SK-N-SH (cell line): ENCODE results near the gene SLC5A2. TPM values are rescaled to one million over a fixed set of nuclear protein-coding genes. Genes with fewer than 3 reads are reported as not detected.

Source experiments
- CTCF ChIA-PET: fragments of 300-600, 350-600 bp; formaldehyde crosslinking; extraction: SDS; loops from one replicate; lab custom pipeline; 2021; lab: Yijun Ruan, JAX
- POLR2A ChIA-PET: fragments of 350-600 bp; sonication (Branson Sonifier 250); formaldehyde crosslinking; extraction: SDS; loops from one replicate; lab custom pipeline; 2020; ENCODE audit warnings: antibody characterized with exemption, inconsistent platforms; lab: Yijun Ruan, JAX
- DNase-seq: peaks from one replicate; pipeline ENCODE4 v3.0.0; 2012
- H2AFZ ChIP-seq: fragments of 200-600 bp; sonication (generic); 2 replicates; pipeline ENCODE4 v1.8.1; 2016; ENCODE audit warnings: antibody characterized with exemption, mild to moderate bottlenecking, low read depth
- H3F3A ChIP-seq: fragments of 200-600 bp; sonication (generic); replicated peaks from 2 replicates; pipeline ENCODE3; 2016; ENCODE audit warnings: antibody characterized with exemption, mild to moderate bottlenecking; ENCODE audit not compliant: insufficient read depth
- H3K27ac ChIP-seq, 2 experiments: fragments of 200-500 bp in 1 of 2; fragments of 200-600 bp in 1 of 2; sonication (Bioruptor generic) in 1 of 2; sonication (generic), shearing (Covaris generic) in 1 of 2; 2 replicates each; pipeline versions ENCODE4 v1.5.1 to v1.6.1; 2014 to 2016; ENCODE audit warnings: low read depth in 2 of 2, inconsistent platforms in 1 of 2, low read length in 1 of 2, mild to moderate bottlenecking in 1 of 2, mixed read lengths in 1 of 2
- H3K27me3 ChIP-seq: fragments of 200-600 bp; sonication (generic), shearing (Covaris generic); 2 replicates; pipeline ENCODE4 v1.6.1; 2016; ENCODE audit warnings: mixed run types; ENCODE audit not compliant: insufficient read depth
- H3K36me3 ChIP-seq, 2 experiments: fragments of 200-500 bp in 1 of 2; fragments of 200-600 bp in 1 of 2; sonication (Bioruptor generic) in 1 of 2; sonication (generic) in 1 of 2; replicated peaks in 1 of 2; 2 replicates each; pipeline versions ENCODE3 to v1.5.1; 2014 to 2016; ENCODE audit warnings: low read length in 1 of 2, mild to moderate bottlenecking in 1 of 2; ENCODE audit not compliant: insufficient read depth in 2 of 2, control insufficient read depth in 1 of 2
- H3K4me1 ChIP-seq, 2 experiments: fragments of 200-500 bp in 1 of 2; fragments of 200-600 bp in 1 of 2; sonication (Bioruptor generic) in 1 of 2; sonication (generic), shearing (Covaris generic) in 1 of 2; 2 replicates each; pipeline versions ENCODE4 v1.5.1 to v1.6.1; 2014 to 2016; ENCODE audit warnings: low read depth in 1 of 2, low read length in 1 of 2, mixed run types in 1 of 2; ENCODE audit not compliant: insufficient read depth in 2 of 2, control insufficient read depth in 1 of 2
- H3K4me2 ChIP-seq: fragments of 200-600 bp; sonication (generic), shearing (Covaris generic); 2 replicates; pipeline ENCODE4 v1.6.1; 2017; ENCODE audit warnings: mixed run types
- H3K4me3 ChIP-seq, 2 experiments: fragments of 200-500 bp in 1 of 2; fragments of 200-600 bp in 1 of 2; sonication (Bioruptor generic) in 1 of 2; sonication (generic), shearing (Covaris generic) in 1 of 2; 2 replicates each; pipeline versions ENCODE4 v1.5.1 to v1.8.1; 2014 to 2016; ENCODE audit warnings: low read depth in 2 of 2, inconsistent platforms in 1 of 2, low read length in 1 of 2, mild to moderate bottlenecking in 1 of 2, mixed read lengths in 1 of 2, moderate library complexity in 1 of 2
- H3K79me2 ChIP-seq: fragments of 200-600 bp; sonication (generic); 2 replicates; pipeline ENCODE4 v1.8.1; 2017; ENCODE audit warnings: mild to moderate bottlenecking; ENCODE audit not compliant: insufficient read depth
- H3K9ac ChIP-seq: fragments of 200-600 bp; sonication (generic); 2 replicates; pipeline ENCODE4 v1.6.1; 2017; ENCODE audit warnings: mixed run types
- H3K9me2 ChIP-seq: fragments of 200-600 bp; sonication (generic); 2 replicates; pipeline ENCODE4 v1.6.1; 2017; ENCODE audit warnings: mixed run types
- H3K9me3 ChIP-seq: fragments of 200-600 bp; sonication (generic); 2 replicates; pipeline ENCODE4 v1.6.1; 2017; ENCODE audit warnings: mixed run types, mild to moderate bottlenecking, moderate library complexity
- H4K20me1 ChIP-seq: fragments of 200-600 bp; sonication (generic); 2 replicates; pipeline ENCODE4 v1.6.1; 2017; ENCODE audit warnings: mild to moderate bottlenecking, mixed run types; ENCODE audit not compliant: insufficient read depth
- NFIC ChIP-seq: IDR thresholded peaks from 2 replicates; pipeline ENCODE4 v1.4.0; 2012; ENCODE audit warnings: borderline replicate concordance
- RAD21 ChIP-seq: IDR thresholded peaks from 2 replicates; pipeline ENCODE4 v1.6.1; 2012; ENCODE audit warnings: mild to moderate bottlenecking, low read length
- RXRA ChIP-seq: IDR thresholded peaks from 2 replicates; pipeline ENCODE4 v1.4.0; 2012; ENCODE audit warnings: low read depth, mild to moderate bottlenecking, borderline replicate concordance
- SIN3A ChIP-seq: IDR thresholded peaks from 2 replicates; pipeline ENCODE4 v1.6.1; 2012; ENCODE audit warnings: low read depth, mild to moderate bottlenecking, low read length, moderate library complexity, borderline replicate concordance
- WGBS: methylation state at CpG from one replicate; pipeline ENCODE4 v1.1.6; 2017; ENCODE audit warnings: low lambda C conversion rate; 5-methylcytosine and 5-hydroxymethylcytosine counted together
- polyA plus RNA-seq, 3 experiments: library from polyadenylated mRNA; depleted of rRNA; stranded (reverse); fragments of >200 nt; gene quantifications; 2 replicates each; pipeline ENCODE4 v1.2.3, GENCODE V29; 2012
- TF ChIP-seq, protein P1 (sequence below): IDR thresholded peaks from 2 replicates; pipeline ENCODE4 v1.4.0; 2012; ENCODE audit warnings: low read depth

The SLC5A2 gene
- polyA plus RNA-seq, 1 of the 3 experiments (the other 2 are of a cell fraction), result 0.31 TPM

DNA sequence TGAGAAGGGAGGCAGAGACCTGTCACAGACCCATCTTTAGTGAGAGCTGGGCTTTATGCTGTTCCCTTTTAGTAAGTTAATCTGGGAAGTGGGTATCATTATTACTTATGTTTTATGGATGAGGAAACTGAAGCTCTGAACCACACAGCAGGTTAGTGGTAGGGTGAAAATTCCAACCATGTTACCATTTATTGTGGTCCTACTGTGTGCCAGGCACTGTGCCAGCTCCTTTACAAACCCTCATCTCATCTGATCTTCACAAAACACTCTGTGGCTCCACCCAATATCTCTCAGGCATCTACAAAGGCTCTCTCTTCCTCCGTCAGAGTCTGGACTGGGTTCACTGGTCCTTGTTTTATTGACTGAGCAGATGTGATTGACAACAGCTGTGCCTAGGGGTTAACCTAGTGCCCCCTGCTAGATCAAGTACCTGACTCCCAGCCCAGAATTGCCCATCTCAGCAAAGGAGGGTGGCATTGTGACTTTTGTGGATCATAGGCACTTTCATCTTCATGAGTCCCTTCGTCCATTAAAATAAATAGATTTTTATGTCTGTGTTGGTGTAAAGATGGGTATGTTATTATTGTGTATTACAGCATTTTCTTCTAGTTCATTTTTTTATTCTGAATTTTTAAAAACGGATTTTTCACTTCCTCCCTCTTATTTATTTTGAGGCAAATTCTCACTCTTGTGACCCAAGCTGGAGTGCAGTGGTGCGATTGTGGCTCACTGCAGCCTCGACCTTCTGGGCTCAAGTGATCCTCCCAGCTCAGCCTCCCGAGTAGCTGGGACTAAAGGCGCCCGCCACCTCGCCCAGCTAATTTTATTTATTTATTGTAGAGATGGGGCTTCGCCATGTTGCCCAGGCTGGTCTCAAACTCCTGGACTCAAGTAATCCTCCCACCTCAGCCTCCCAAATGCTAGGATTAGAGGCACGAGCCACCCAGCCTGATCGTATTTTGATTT, 7.9 kb upstream of the SLC5A2 start:
- Histone ChIP-seq H3F3A (peaks cover 30% of the 10 kb centered on the region), H3K27me3 (no peaks in the 10 kb centered on the region), H3K4me3 (no peak overlapping the region)
- TF ChIP-seq, protein P1, sequence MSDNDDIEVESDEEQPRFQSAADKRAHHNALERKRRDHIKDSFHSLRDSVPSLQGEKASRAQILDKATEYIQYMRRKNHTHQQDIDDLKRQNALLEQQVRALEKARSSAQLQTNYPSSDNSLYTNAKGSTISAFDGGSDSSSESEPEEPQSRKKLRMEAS, result no peak
- TF ChIP-seq RAD21, result no peak
- no peak for TF ChIP-seq RXRA
- TF ChIP-seq, all 33 proteins: peak for 0
- H3K9ac ChIP-seq, result no peak overlapping the region
- no peak overlapping the region for H2AFZ ChIP-seq
- no peaks in the 10 kb centered on the region for H3K9me3 ChIP-seq
- peaks cover 29% of the 10 kb centered on the region for H4K20me1 ChIP-seq
- no peak for DNase-seq
- H3K9me2 ChIP-seq, result no peaks in the 10 kb centered on the region
- H3K36me3 ChIP-seq, result peaks cover 27 to 35% of the 10 kb centered on the region in 2 experiments
- H3K79me2 ChIP-seq, result peaks cover 45% of the 10 kb centered on the region
- ChIA-PET POLR2A (no interaction called here), CTCF (interaction anchor here (0.8 to 2.5 kb wide), 3 partner anchors 15 to 358 kb away, joined by 3 to 14 read pairs (median 4); no protein-coding TSS in a partner anchor)
- WGBS, result 92% methylated on average over 12 of the region's 12 CpGs
- H3K4me1 ChIP-seq, result peaks cover 0 to 12% of the 10 kb centered on the region in 2 experiments; a peak in 1 of 4 replicates
- no peak overlapping the region for H3K27ac ChIP-seq
- no peak overlapping the region for H3K4me2 ChIP-seq

DNA sequence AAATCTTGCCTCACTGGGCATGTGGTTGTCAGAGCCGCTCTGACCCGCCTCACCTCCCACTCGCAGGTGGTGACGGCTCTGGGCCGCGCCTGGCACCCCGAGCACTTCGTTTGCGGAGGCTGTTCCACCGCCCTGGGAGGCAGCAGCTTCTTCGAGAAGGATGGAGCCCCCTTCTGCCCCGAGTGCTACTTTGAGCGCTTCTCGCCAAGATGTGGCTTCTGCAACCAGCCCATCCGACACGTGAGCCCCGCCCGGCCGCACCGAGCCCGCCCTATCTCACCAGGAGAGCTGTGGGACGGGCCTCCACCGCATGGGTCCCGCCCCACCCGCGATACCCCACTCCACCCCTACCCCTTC, 7.0 kb upstream of the SLC5A2 start:
- H3K9me2 ChIP-seq, result no peaks in the 10 kb centered on the region
- DNase-seq, result no peak
- H2AFZ ChIP-seq, result no peak overlapping the region
- H4K20me1 ChIP-seq, result peaks cover 29% of the 10 kb centered on the region
- peaks cover 37% of the 10 kb centered on the region for H3K79me2 ChIP-seq
- H3K9ac ChIP-seq, result no peak overlapping the region
- WGBS, result 97% methylated on average over 26 of the region's 26 CpGs
- TF ChIP-seq RXRA, result no peak
- TF ChIP-seq SIN3A, result no peak
- TF ChIP-seq, protein P1, result no peak
- TF ChIP-seq RAD21, result no peak
- CTCF ChIA-PET, result interaction anchor here (0.8 to 2.5 kb wide), 2 partner anchors 16 to 359 kb away, joined by 3 to 14 read pairs; no protein-coding TSS in a partner anchor
- peaks cover 0 to 12% of the 10 kb centered on the region in 2 experiments; a peak in 1 of 4 replicates for H3K4me1 ChIP-seq
- H3K27me3 ChIP-seq, result no peaks in the 10 kb centered on the region
- no peaks in the 10 kb centered on the region for H3K9me3 ChIP-seq
- peaks cover 27 to 35% of the 10 kb centered on the region in 2 experiments for H3K36me3 ChIP-seq
- POLR2A ChIA-PET, result no interaction called here
- no peak overlapping the region for H3K27ac ChIP-seq
- H3F3A ChIP-seq, result peaks cover 34% of the 10 kb centered on the region
- H3K4me2 ChIP-seq, result no peak overlapping the region
- no peak overlapping the region for H3K4me3 ChIP-seq

DNA sequence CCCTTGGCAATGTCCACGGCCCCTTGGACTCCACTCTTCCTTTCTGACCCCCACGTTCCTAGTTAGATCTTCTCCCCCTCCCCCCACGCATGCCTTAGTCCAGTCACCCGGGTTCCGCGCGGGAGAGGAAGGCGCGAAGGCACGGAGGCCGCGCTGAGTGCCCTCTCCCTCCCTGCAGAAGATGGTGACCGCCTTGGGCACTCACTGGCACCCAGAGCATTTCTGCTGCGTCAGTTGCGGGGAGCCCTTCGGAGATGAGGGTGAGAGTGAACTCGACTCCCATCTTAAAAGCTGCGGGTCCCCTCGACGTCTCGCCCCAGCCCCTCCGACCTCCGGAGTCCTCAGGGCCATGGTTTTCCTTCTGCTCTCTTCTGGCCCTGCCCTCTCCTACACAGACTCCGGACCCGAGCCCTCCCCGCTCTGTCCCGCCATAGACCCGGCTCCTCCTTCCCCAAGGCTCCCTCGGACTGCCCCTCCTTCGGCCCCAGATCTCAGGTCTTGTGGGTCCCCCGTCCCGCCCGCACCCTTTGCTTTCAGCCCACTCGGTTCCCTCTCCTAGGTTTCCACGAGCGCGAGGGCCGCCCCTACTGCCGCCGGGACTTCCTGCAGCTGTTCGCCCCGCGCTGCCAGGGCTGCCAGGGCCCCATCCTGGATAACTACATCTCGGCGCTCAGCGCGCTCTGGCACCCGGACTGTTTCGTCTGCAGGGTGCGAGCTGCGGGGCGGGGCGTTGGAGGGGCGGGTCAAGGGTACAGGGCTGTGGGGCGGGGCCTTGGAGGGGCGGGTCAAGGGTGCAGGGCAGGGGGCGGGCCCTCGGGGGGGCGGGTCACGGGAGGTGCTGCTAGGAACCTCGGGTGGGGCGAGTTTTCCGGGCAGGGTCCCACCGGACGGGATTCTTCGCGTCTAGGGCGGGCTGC, 6.4 kb upstream of the SLC5A2 start:
- H3K27me3 ChIP-seq, result no peaks in the 10 kb centered on the region
- H3K9me2 ChIP-seq, result no peaks in the 10 kb centered on the region
- peaks cover 30% of the 10 kb centered on the region for H3F3A ChIP-seq
- ChIA-PET CTCF (interaction anchor here (0.7 to 2.5 kb wide), 2 partner anchors 16 to 46 kb away, joined by 4 to 14 read pairs; no protein-coding TSS in a partner anchor), POLR2A (no interaction called here)
- no peak overlapping the region for H3K4me3 ChIP-seq
- H3K9me3 ChIP-seq, result no peaks in the 10 kb centered on the region
- peak; percentile 59 for DNase-seq
- 96% methylated on average over 63 of the region's 68 CpGs for WGBS
- H3K79me2 ChIP-seq, result peaks cover 31% of the 10 kb centered on the region
- H3K4me2 ChIP-seq, result no peak overlapping the region
- no peak overlapping the region for H2AFZ ChIP-seq
- H4K20me1 ChIP-seq, result peaks cover 29% of the 10 kb centered on the region
- H3K4me1 ChIP-seq, result peaks cover 0 to 6% of the 10 kb centered on the region in 2 experiments; a peak in 1 of 4 replicates
- H3K27ac ChIP-seq, result no peak overlapping the region
- H3K9ac ChIP-seq, result no peak overlapping the region
- peaks cover 27 to 35% of the 10 kb centered on the region in 2 experiments for H3K36me3 ChIP-seq
- no peak for TF ChIP-seq NFIC
